ENCODE measurements around the gene LYL1. TPM values are rescaled to one million over a fixed set of nuclear protein-coding genes. Genes with fewer than 3 reads are reported as not detected.

The LYL1 gene
- total and polyA plus RNA-seq, 2 of the 13 experiments (the other 11 are each of a cell fraction or from before 2014, with no cell fraction given): 0.75 to 0.92 TPM

- TF ChIP-seq ZBTB7B (CRISPR knock-in tag; IDR thresholded peaks at IDR 0.05): peak; percentile 28; the same call in 1 of the 2 replicates
- 0 out of 2 replicates have a peak, but pooled peaks have one; percentile 59 for TF ChIP-seq ZNF337 (CRISPR knock-in tag; IDR thresholded peaks at IDR 0.05; ENCODE audit: borderline replicate concordance, low read depth)
- TF ChIP-seq NAIF1 (CRISPR knock-in tag; IDR thresholded peaks at IDR 0.05; ENCODE audit: borderline replicate concordance): no peak
- TF ChIP-seq ZNF326 (CRISPR knock-in tag; IDR thresholded peaks at IDR 0.05; ENCODE audit: borderline replicate concordance): no peak
- no peak for TF ChIP-seq ZBTB37 (CRISPR knock-in tag; IDR thresholded peaks at IDR 0.05)
- 0 out of 2 replicates have a peak, but pooled peaks have one; percentile 54 for TF ChIP-seq ZNF556 (CRISPR knock-in tag; IDR thresholded peaks at IDR 0.05; ENCODE audit: borderline replicate concordance)
- TF ChIP-seq AKNA (CRISPR knock-in tag; IDR thresholded peaks at IDR 0.05; ENCODE audit: borderline replicate concordance): no peak
- TF ChIP-seq SKIL (CRISPR knock-in tag; IDR thresholded peaks at IDR 0.05; ENCODE audit: borderline replicate concordance): peak; percentile 66; the same call in 1 of the 2 replicates
- peak; percentile 3 for TF ChIP-seq ZFP36 (IDR thresholded peaks at IDR 0.05; ENCODE audit: borderline replicate concordance, low read depth, low read length, partially characterized antibody)
- 0 out of 2 replicates have a peak, but pooled peaks have one; percentile 40 for TF ChIP-seq KDM3A (CRISPR knock-in tag; IDR thresholded peaks at IDR 0.05; ENCODE audit: low read depth)
- TF ChIP-seq ZNF124 (CRISPR knock-in tag; IDR thresholded peaks at IDR 0.05): no peak
- no peak for TF ChIP-seq RFX5 (IDR thresholded peaks at IDR 0.05; ENCODE audit: low read depth, low read length)
- peak; percentile 77 for TF ChIP-seq HOXD1 (CRISPR knock-in tag; IDR thresholded peaks at IDR 0.05)
- TF ChIP-seq PBX2 (CRISPR knock-in tag; IDR thresholded peaks at IDR 0.05): no peak
- no peak; the same call in 1 of the 2 replicates for TF ChIP-seq SMAD3 (CRISPR knock-in tag; IDR thresholded peaks at IDR 0.05)
- TF ChIP-seq HNRNPUL1 (IDR thresholded peaks at IDR 0.05; ENCODE audit: low read depth, low read length): no peak
- TF ChIP-seq ZSCAN25 (CRISPR knock-in tag; IDR thresholded peaks at IDR 0.05): peak; percentile 30; the same call in 1 of the 2 replicates
- TF ChIP-seq ZNF879 (CRISPR knock-in tag; IDR thresholded peaks at IDR 0.05): peak; percentile 66; the same call in 1 of the 2 replicates
- TF ChIP-seq CHD4 (IDR thresholded peaks at IDR 0.05; ENCODE audit: borderline replicate concordance, low read length): no peak
- no peak for TF ChIP-seq KDM1A (CRISPR knock-in tag; IDR thresholded peaks at IDR 0.05)
Measured at GRCh38 chr19:13151605-13152355, 49.1 kb upstream of the LYL1 start (continued).
